ENCODE data around the gene CPN2.

Gene CPN2

DNA sequence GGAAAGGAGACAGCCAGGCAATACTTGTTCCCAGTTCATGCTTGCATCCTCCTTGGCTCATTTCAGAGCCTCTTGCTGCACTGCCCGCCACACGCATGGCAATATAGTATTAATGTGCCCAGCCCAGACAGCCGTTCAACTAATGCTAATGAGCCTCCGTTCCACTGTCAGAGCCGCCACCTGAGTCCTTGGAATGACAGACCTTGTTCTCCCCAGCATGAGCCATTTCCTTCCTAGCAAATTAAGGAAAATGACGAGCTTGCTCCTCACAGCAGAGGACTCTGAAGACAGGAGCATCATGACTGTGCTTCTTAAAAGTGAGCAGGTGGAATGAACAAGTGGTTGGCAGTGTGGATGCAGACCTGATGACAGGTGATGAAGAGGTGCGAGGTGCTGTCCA, 29.2 kb upstream of the CPN2 start:
- no peak for DNase-seq (ENCODE audit: low spot score)

DNA sequence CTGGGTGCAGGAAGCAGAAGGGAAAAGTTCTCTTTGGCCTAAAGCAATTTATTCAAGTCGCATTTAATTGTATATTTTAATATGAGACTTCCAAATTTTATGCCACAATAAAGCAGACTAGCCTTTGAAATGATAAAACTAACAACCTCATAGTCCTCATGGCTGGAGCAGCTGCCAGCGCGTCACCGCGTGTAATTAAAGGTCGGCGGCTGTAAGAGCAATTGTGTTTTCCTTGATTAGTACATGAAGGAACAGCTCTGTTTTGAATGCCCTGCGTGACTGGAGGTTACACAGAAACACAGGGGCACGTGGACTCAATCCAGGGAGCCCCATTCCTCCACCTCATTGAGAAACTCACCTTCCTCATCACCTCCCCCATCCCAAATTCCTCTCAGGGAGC, 28.5 kb upstream of the CPN2 start:
- DNase-seq (ENCODE audit: low spot score) = no peak

DNA sequence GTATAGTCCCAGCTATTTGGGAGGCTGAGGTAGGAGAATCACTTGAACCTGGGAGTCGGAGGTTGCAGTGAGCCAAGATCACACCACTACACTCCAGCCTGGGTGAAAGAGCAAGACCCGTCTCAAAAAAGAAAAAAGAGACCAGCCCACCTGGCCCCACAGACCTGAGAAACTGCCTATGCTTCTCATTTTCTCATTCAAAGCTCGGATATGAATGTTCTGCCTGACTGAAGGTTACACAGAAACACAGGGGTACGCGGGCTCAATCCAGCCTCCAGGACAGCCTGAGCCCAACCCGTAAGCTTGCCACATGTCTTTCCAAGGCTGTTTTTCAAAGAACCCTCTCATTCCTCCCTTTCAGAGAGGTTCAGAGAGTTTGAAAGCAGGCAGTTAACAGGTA, 28.1 kb upstream of the CPN2 start:
- DNase-seq (ENCODE audit: low spot score) = no peak

DNA sequence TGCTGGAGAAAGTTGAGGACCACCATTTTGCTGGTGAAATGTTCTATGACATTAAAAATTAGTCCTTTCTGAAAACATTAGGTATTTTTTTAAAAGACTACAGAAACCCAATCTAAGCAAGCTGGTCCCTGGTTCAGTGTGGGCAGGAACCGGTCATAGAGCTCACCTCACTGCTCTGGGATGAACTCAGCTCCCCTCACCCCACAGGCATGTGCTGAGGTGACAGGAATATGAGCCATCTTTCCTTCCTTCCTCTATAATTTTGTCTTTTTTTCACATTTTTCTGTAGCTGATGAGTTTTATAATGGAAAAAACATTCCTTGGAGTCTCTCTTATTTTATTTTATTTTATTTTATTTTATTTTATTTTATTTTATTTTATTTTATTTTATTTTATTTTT, 26.6 kb upstream of the CPN2 start:
- no peak for DNase-seq (ENCODE audit: low spot score)

DNA sequence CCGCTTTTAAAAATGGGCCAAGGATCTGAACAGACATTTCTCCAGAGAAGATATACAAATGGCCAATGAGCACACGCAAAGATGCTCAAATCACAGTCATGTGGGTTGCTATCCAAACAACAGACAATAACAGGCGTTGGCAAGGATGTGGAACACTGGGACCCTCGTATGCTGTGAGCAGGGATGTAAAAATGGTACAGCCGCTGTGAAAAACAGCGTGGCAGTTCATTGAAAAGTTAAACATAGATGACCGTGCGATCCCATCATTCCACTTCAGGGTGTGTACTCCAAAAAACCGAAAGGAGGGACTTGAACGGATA, 25.1 kb upstream of the CPN2 start:
- no peak for DNase-seq (ENCODE audit: low spot score)

DNA sequence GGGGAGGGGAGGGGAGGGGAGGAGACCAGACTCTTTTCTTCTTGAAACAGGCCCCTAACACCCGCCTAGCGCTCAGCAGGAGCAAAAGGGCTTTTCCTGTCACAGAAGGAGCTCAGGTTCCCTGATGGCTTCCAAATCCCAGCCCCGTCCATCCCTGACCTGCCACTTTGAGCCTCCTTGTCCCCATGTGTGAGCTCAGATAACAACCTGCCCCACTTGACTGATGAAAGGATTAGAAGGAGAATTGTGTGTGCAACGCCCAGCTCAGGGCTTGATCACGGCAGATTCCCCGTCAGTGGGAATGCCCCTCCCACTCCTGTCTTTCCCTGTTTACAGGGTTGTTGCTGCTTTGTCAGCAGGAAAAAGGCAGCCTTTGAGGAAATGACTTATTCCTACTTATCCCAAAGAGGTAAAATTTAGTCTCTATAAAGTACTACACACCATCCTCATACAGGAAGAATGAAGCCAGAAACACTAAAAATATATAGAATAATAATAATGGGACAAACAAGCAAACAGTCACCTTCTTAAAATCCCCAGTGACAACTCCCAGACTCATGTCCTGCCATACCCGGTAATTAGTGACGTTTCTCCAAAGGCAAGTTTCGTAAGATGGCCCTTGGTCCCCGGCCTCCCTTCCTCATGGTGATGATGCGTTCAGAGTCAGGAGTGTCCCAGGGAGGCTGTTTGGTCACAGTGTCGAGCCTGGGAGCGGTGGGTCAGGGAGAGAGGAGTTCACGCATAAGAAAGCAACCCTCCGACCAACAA, 24.5 kb upstream of the CPN2 start:
- DNase-seq (ENCODE audit: low spot score) = no peak

DNA sequence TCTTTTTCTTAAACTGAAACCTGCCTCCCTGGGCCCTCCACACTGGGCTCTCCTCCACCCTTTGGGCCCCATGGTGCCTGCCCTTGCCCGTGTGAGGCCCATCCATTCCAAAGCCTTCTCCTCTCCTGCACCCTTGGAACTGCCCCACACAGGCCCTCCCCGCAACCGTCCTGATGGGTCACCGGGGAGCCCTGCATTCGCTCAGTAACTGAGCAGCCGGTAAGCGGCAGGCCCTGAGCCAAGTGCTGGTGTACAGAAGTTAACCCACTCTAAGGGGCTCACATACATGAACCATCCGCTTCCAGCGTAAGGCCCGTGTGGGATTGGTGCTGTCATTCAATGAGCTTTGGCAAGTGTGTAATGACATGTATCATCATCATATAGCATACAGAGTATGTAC, 23.8 kb upstream of the CPN2 start:
- DNase-seq (ENCODE audit: low spot score) = no peak

DNA sequence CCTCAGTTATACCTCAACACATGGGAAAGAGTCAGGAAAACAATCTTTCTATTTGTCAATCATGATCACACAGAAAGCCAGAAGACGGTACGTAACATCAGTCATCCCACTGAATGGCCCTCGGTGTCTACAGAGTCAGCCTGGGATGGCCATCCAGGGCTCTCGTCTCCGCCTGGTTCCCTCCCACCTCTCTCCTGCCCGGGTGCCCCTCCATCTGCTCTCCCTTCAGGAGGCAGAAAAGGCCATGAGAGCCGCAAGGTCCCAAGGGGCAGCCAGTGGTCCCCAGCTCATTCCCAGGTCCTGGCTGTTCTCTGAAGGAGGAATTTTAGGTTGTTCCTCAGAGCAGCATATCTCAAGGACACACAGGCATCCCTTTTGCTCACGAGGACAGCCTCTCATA, 22.8 kb upstream of the CPN2 start:
- DNase-seq (ENCODE audit: low spot score) = no peak

DNA sequence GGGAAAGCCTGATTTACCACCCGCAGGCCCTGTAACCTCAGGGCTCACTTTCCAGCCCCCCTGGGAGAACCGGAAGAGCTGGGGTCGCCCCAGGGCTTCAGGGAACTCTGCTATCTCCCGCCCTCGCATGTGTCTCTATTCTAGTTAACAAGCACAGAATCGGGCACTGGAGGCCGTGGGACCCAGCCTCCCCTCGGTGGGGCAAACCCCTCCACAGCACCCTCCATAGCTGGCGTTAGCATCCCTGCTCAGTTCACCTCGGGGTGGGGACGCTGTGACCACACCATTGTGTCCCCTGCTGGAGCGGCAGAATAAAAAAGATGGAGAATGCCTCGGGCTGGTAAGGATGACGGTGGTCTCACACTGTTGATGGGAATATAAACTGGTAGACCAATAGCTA, 21.9 kb upstream of the CPN2 start:
- no peak for DNase-seq (ENCODE audit: low spot score)

DNA sequence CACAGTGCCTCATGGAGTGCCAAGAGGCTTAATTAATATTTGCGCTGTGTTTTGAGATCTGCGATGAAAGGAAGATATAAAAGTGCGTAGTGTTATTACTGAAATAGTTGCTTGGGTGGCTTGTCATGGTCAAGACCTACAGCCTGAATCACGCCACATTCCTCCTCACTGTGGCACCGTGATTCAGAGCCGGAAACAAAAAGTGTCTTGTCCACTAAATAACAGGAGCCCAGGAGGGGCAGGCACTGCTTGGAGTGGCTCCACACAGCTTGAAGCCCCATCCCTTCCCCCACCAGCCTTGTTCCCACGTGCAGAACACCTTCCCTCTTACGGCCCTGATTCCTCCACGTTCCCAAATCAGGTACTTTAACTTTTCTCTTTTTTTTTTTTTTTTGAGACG, 19.6 kb upstream of the CPN2 start:
- DNase-seq (ENCODE audit: low spot score) = no peak

DNA sequence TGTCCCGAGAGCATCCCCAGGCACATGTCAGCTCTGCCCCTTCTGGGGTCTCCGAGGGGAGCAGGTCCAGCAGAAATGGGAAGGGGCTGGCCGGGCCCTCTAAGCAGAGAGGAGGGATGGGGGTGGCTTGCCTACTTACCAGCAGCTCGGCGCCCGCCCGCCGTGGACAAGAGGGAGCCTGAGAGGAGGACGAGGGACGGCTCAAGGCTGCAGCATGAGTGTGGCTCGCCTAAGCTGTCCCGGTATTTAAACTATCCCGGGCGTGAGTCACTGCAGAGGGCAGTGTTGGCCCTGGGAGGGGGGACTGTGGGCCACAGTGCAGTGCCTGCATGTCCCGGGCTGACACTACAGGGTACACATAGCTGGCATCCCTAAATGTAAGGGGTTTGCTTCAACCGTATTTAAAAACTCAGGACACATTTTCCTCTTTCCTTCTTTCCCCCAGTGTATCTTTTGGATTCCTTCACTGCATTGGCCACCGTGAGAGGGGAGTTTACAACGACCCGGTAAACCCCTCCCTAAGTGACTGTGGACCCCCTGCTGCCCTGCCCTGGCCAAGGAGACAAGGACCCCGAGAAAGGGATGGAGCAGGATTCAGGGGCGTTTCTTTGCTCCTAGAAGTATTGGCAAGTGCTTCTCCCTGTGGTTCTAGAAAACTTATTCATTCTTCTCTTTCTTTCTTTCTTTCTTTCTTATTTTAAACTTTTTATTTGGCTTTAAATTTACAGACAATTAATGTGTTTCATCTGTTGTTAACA, 18.6 kb upstream of the CPN2 start, which contains the start of gene LRRC15:
Gene LRRC15 (minus strand): TSS at position 222 of the 758 bp plus-strand sequence. CDS start 8,700 bp downstream, outside the sequence.
- DNase-seq (ENCODE audit: low spot score) = peak; percentile 43

DNA sequence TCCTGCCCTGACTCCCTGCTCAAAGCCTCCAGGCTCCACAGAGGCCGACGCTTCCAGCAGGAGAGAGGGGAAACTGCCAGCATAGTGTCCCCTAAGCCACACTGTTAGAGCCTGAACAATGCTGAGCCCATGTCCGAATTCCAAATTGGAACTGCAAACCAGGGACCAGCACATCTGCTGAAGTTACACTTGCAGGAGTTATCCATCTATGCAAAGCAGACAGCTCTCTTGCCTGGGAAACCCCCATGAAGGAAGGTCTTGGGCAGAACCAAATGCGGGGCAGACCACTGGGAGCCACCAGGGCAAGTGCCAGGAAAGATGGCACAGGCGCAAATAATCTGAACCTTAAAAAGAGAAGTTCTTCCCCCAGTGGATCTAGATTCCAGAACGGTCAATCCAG, 17.8 kb upstream of the CPN2 start:
- no peak for DNase-seq (ENCODE audit: low spot score)

DNA sequence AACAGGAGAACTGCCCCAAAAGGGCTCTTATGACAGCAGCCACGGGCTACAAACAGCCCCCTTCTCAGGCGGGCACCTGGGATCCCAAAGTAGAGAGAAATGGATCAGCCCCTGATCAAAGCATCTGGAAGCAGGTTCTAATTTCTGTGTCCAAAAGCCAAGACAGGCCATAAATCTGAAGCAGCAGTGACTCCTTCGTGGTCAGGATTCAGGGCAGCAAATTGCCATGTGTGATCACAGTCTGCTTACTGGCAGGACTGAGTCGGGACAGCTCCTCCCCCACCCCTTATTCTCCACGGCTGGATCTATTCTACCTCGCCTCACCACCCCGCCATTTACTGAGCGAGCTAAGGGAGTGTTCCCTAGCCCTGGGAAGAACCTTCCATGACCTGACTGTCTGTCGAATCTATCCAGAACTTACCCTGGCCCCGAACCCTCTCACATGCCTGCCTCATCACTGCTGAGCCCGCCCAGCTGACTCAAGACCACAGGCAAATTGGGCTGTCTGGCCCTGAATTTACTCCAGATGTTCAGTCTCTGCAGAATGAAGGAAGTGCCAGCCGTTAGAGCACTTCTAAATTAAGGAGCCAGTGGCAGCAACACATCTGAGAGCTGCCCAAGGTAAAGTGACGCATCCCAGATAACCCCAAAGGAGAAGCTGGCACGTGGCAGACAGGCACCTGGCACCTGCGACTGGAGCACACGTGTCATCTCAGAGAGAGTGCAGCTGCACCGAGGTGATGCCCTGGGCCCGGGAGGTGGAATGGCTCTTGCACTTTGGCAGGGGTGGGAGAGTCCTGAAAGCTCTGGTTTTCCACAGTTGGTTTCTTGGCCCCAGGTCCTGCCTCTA, 17.1 kb upstream of the CPN2 start:
- DNase-seq (ENCODE audit: low spot score) = no peak

DNA sequence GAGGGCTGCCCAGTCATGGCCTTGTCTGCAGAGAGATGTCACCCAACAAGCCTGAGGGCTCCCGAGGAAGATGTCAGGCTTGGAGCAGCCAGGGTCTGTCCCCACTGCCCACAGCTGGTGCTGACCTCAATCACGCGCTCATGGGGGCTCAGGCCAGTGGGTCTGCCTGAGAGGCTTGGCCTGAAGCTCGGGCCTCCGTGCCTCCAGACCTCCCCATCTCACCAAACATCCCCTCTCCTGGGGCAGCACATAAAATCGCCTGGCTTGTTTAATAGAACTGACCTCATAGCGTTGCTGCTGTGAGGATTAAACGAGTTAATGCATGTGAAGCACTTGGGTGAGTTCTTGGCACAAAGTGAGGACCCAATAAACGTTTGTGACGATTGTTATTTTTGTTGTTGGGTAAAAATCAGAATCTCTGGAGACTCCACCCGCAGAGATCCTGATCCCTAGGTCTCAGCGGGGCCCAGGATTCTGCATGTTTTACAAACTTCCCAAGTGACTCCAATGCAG, 14.9 kb upstream of the CPN2 start:
- DNase-seq (ENCODE audit: low spot score) = no peak

DNA sequence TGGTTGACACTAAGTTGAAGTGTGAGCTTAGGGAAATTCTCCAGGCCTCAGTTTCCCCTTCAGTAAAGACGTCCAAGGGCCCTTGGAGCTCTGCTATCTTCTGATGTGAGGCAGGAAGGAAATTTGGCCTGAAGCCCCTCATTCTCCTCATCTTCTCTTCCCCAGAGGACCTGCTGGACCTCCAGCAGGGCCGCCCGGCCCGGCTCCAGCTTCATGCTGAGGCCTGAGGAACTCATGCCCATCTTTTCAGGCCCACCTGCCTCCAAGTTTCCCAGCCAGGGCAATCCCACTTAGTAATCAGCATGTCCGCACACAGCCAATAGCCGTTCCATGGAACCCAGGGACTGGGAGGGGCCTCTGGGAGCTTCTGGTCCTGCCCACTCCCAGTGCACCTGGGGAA, 14.4 kb upstream of the CPN2 start:
- DNase-seq (ENCODE audit: low spot score) = no peak

DNA sequence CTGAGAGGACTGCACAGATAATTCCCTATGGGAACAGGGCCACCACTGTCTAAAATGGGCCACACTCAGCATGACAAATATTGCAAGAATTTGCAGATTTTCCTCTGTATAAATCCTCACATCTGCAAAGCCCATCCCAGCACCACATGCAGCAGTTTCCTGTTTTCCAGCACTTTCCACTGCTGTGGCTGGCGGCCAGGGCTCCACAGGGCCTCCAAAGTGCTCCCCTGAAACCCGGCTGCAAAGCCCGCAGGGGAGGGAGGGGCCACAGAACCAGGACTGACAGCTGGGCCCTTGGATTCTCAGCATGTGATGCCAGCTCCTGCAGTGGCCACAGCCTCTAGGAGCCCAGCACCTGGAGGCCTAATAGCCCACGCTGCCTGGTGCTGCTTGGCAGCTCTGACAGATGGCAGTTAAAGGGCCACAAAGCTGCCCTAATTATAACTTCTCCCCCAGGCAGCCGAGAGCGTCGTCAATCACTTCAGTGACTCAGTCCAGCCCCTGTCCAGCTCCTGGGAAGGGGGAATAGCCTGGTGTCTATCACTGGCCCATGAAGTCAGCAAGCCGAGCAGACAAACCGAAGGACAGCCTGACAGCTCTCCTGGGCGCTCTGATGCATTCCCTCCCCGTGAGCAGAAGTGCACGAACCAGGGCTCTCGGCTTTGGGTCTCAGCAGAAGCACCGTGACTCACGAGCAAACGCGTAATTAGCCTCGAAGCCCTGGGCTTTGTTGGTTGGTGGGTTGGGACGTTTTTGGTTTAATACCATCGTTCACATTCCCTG, 13.7 kb upstream of the CPN2 start:
- DNase-seq (ENCODE audit: low spot score) = no peak

DNA sequence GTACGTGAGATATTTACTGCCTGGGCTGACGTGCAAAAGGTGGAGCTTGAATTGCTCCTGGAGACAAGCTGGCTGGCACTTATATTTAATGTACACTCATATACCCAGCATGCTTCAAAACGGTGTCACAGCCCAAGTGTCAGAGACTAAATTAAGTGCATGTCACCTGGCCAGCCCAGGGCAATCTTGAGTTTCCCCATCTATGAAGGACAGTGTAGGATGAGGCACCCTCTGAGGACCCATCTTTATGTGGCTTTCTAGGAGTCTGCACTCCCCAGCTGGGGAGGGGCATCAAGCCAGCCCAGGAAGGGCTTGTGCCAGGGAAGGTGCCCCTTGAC, 13.2 kb upstream of the CPN2 start:
- no peak for DNase-seq (ENCODE audit: low spot score)

DNA sequence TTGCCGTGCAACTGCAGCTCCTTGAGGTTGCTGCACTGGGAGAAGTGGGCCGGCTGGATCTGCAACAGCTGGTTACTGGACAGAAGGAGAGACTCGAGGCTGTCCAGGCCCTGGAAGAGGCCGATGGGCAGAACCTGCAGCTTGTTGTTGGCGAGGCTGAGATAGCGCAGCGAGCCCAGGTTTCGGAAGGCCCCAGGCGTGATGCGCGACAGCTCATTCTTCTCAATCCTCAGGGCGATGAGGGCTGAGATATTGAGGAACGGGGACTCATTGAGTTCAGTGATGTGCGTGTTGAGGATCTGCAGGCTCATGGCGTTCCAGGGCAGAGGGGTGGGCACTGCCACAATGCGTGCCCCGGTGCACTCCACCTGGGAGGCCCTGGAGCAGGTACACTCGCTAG, 9.4 kb upstream of the CPN2 start:
- DNase-seq (ENCODE audit: low spot score) = no peak

DNA sequence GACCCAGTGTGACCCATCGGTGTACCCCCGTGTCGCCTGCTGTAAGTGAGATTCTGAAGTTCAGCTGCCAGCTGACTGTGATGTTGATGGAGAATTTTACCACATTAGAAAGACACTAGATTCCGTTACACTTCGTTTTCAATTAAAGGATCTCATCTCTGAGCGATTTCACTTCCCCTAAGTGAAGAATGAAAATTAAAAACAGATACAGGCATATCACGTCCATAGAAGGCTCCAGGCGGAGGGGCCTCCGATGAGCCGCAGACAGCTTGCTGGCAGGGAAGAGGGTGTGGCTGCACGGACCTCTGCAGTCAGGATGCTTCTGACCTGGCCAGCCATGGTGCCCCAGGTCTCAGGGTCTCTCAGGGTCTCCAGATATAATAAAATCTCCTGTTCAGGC, 6.6 kb upstream of the CPN2 start:
- no peak for DNase-seq (ENCODE audit: low spot score)

DNA sequence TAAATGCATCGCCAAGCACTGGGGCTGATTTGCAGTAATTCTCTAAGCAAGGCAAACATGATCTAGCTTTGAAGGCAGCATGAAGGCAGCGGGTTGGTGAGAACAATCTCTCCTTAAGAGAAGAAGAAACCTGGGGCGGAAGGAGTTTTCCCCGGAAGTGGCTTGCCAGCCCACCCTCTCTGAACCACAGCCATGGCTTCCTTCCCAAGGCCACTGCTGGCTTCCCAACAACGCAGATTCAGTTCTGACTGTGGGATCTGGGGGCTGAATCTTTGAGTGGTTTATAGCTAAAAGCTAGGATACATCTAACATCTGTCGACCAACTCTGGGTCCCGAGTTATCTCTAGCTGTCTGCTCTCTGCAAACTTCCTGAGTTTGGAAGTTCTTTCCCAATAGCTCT, 4.3 kb upstream of the CPN2 start:
- no peak for DNase-seq (ENCODE audit: low spot score)

DNA sequence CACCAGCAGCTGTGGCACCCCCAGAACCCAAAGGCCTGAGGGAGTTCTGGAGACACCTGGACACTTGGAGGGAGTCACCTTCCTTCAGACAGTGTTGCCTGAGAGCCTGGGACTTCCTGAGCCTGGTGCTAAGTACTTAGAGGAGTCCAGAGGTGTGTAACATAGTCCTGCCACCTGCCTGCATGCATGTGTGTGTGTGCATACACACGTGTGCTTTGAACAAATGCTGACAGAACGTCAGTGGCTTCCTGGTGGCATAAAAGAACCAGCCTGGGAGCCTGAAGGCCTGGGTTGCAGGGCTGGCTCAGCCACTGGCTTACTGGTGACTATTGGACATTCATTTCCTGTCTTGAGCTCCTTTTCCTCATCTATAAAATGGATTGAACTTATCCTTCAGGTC, 3.2 kb upstream of the CPN2 start:
- DNase-seq (ENCODE audit: low spot score) = no peak

DNA sequence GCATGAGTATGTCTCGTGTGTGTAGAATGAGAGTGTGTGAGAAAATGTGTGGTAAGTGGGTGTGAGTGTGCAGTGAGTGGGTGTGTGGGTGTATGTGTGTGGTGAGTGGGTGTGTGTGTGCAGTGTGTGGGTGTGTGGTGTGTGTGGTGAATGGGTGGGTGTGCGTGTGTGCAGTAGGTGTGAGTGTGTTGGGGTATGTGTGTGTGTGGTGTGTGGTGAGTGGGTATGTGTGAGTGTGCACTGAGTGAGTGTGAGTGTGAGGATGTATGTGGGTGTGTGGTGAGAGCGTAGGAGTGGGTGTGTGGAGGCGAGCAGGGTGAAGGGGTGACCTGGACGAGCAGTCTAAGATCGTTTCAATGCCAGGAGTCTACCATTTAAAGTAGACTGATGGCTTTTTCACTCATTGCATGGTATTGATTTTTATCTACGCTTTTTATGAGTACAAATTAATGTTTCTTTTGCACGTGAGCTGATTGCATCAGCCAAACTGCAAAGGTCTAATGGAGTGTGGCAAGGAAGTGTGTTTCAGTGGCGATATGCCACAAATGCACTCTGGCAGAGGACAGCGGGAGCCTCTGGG, 1.6 kb upstream of the CPN2 start:
- DNase-seq (ENCODE audit: low spot score) = no peak
